ENCODE data around the gene POLR2M.

The POLR2M gene

DNA sequence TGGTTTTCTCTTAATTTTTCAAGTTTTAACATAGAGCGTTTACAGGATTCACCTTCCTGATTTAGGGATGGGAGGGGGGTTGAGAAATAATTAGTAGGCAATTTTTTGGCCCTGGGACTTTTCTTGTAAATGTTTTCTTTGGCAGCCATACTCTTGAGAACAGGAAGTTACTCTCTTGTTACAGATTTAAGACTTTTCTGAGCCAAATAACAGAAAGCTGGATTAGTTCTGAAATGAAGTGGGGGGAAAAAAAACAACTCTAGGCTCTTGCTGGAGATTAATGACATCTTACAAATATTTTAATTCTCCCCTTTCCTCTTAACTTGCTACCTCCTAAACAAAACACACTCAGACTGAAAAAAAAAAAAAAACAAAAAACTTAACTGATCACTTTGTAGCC, 13.8 kb upstream of the POLR2M start:
- Mint-ChIP-seq H3K4me3 (no peak overlapping the region), H3K9me3 (no peaks in the 10 kb centered on the region), H3K27me3 (ENCODE audit: low read depth, poor library complexity) (peaks cover 4% of the 10 kb centered on the region), H3K27ac (no peak overlapping the region), H3K36me3 (ENCODE audit: low read depth) (no peaks in the 10 kb centered on the region), H3K4me1 (peaks cover 39% of the 10 kb centered on the region)
- TF ChIP-seq, protein P1, sequence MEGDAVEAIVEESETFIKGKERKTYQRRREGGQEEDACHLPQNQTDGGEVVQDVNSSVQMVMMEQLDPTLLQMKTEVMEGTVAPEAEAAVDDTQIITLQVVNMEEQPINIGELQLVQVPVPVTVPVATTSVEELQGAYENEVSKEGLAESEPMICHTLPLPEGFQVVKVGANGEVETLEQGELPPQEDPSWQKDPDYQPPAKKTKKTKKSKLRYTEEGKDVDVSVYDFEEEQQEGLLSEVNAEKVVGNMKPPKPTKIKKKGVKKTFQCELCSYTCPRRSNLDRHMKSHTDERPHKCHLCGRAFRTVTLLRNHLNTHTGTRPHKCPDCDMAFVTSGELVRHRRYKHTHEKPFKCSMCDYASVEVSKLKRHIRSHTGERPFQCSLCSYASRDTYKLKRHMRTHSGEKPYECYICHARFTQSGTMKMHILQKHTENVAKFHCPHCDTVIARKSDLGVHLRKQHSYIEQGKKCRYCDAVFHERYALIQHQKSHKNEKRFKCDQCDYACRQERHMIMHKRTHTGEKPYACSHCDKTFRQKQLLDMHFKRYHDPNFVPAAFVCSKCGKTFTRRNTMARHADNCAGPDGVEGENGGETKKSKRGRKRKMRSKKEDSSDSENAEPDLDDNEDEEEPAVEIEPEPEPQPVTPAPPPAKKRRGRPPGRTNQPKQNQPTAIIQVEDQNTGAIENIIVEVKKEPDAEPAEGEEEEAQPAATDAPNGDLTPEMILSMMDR (IDR thresholded peaks at IDR 0.05): no peak
- DNase-seq: no peak

DNA sequence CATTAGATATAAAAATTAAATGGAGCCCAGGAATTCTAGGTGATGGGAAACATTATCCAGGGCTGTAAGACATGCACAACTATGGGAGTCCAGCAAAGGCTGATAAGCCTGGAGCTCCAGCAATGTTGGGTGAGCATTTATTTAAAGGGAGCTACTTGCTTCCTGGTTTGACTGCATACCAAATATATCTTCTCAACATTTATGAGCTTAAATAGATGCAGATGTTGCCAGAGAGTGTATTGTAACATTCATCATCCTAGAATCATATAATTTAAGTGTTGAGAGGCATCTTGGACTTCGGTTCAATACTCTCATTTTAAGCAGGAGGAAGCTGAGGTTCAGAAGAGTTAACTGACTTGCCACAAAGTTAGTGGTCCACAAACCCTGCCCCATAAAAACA, 12.2 kb upstream of the POLR2M start:
- Mint-ChIP-seq H3K27ac (no peak overlapping the region), H3K4me3 (no peak overlapping the region), H3K36me3 (ENCODE audit: low read depth) (no peaks in the 10 kb centered on the region), H3K4me1 (peaks cover 39% of the 10 kb centered on the region), H3K9me3 (no peaks in the 10 kb centered on the region), H3K27me3 (ENCODE audit: low read depth, poor library complexity) (peaks cover 4% of the 10 kb centered on the region)
- TF ChIP-seq, protein P1 (IDR thresholded peaks at IDR 0.05): no peak
- DNase-seq: no peak

DNA sequence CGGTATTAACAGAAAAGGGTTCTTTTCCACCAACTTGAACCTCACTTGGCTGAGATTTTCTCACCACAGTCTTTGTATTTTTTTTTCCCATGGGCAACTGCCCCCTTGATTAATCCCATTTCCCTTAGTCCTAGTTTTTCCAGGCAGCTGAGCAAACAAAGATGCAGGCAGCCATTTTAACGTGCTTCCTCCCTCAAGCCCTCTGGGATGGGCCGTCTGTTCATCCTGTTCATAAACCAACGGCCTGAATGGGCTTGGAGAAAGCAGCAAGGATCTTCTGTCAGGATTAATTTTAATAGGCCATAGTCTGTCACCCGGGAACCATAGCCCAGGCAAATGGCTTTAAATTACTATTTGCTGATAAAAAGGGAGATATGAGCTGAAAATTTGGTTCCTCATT, 10.4 kb upstream of the POLR2M start:
- Mint-ChIP-seq H3K9me3 (no peaks in the 10 kb centered on the region), H3K36me3 (ENCODE audit: low read depth) (no peaks in the 10 kb centered on the region), H3K4me1 (peaks cover 39% of the 10 kb centered on the region), H3K4me3 (no peak overlapping the region), H3K27me3 (ENCODE audit: low read depth, poor library complexity) (peaks cover 12% of the 10 kb centered on the region), H3K27ac (peak overlapping the region; percentile 75)
- no peak for DNase-seq
- TF ChIP-seq, protein P1 (IDR thresholded peaks at IDR 0.05): no peak

DNA sequence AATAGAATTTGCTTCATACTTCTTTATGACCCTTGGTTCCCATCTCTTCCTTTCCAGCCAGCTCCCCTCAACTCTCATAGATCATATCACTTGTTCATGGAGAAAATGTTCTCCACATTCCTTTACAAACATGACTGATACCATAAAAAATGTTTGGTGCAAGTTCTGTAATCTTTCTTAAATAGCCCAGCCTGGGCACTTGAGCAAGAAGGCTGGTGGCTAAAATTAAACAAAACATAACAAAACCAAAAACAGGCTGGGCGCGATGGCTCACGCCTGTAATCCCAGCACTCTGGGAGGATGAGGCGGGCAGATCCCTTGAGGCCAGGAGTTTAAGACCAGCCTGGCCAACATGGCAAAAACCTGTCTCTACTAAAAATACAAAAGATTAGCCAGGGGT, 8.9 kb upstream of the POLR2M start:
- Mint-ChIP-seq H3K4me3 (no peak overlapping the region), H3K4me1 (peaks cover 27% of the 10 kb centered on the region), H3K27me3 (ENCODE audit: low read depth, poor library complexity) (peaks cover 20% of the 10 kb centered on the region), H3K9me3 (no peaks in the 10 kb centered on the region), H3K36me3 (ENCODE audit: low read depth) (no peaks in the 10 kb centered on the region), H3K27ac (no peak overlapping the region)
- TF ChIP-seq, protein P1 (IDR thresholded peaks at IDR 0.05): no peak
- DNase-seq: no peak

DNA sequence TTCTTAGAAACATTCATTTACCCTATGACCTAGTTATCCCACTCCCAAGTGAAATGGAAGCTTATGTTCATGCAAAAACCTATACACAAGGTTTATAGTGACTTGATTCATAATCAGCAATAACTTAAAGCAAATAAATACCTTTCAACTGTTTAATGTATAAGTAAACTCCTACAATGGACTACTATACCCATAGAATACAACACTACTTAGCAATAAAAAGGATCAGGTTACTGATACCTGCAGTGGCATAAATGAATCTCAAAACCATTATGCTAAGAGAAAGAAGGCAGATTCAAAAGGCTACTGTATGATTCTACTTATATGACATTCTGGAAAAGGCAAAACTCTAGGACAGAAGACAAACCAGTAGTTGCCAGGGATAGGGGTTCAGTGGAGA, 8.3 kb upstream of the POLR2M start:
- Mint-ChIP-seq H3K9me3 (no peaks in the 10 kb centered on the region), H3K4me3 (no peak overlapping the region), H3K4me1 (peaks cover 22% of the 10 kb centered on the region), H3K36me3 (ENCODE audit: low read depth) (no peaks in the 10 kb centered on the region), H3K27ac (no peak overlapping the region), H3K27me3 (ENCODE audit: low read depth, poor library complexity) (peaks cover 23% of the 10 kb centered on the region)
- no peak for DNase-seq
- TF ChIP-seq, protein P1 (IDR thresholded peaks at IDR 0.05): no peak

DNA sequence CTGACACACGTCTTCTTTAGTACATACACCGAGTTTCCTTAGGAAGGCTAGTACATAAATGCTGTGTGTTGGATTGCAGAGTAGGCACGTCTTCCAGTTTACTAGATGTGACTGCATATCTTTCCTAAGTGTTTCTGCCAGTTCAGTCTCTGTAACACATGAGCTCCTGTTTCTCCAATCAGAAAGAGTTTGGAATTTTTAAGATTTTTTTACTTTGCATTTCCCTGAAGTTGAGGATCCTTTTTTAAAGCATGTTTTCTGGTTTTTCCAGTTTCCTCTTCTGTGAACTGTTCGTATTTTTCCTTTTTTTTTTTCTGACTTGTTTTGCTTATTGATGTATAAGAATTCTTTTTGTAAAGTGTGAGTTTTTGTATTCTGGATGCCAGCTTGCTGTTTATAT, 7.5 kb upstream of the POLR2M start:
- no peak overlapping the region for H3K4me3 Mint-ChIP-seq
- TF ChIP-seq, protein P1 (IDR thresholded peaks at IDR 0.05): no peak
- H3K4me1 Mint-ChIP-seq: peaks cover 22% of the 10 kb centered on the region
- H3K27ac Mint-ChIP-seq: no peak overlapping the region
- peaks cover 29% of the 10 kb centered on the region for H3K27me3 Mint-ChIP-seq (ENCODE audit: low read depth, poor library complexity)
- H3K36me3 Mint-ChIP-seq (ENCODE audit: low read depth): no peaks in the 10 kb centered on the region
- DNase-seq: no peak
- H3K9me3 Mint-ChIP-seq: no peaks in the 10 kb centered on the region
